Activated gamma-delta T cell treated with anti-CD3 and anti-CD28 coated beads, Interleukin-2, amount 50 U/mL, for 16 hours (primary cell): ENCODE data around the gene KLHL30.

Source experiments
- DNase-seq: peaks from one replicate; pipeline ENCODE4 v3.0.0-alpha.2; 2020; ENCODE audit warnings: low read depth

The KLHL30 gene

DNA sequence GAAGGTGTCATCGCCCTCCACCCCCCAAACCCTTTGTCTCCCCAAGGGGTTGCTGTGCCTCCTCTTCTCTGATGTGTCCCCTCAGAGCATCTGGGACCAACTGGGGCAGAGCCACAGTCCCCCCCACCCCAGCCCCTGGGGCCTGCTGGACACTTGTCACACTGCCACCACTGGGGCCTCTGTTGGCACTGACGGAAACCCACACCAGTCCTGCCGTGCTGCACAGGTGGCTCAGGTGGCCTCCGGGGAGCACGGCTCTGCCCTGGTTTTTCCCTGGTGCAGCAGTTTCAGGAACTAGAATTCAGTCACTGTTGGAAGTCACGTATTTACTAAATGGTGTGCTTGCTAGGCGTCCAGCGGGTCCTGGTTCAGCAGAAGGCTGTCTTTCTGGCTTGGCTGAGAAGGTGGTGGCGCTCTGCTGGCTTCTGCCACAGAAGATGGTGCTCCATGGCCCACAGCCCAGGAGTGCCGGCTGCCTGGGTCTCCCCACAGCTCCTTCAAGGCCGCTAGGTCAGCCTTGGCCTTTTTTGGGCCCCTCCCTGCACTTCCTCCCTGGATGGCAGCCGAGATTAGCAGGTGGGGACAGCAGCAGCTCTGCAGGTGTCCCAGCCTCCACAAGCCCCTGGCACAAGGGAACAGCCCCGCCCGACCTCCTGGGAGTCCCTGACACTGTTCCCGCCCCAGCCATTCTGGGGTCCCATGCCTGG is 18.6 kb upstream of the KLHL30 start:
- DNase-seq = no peak

DNA sequence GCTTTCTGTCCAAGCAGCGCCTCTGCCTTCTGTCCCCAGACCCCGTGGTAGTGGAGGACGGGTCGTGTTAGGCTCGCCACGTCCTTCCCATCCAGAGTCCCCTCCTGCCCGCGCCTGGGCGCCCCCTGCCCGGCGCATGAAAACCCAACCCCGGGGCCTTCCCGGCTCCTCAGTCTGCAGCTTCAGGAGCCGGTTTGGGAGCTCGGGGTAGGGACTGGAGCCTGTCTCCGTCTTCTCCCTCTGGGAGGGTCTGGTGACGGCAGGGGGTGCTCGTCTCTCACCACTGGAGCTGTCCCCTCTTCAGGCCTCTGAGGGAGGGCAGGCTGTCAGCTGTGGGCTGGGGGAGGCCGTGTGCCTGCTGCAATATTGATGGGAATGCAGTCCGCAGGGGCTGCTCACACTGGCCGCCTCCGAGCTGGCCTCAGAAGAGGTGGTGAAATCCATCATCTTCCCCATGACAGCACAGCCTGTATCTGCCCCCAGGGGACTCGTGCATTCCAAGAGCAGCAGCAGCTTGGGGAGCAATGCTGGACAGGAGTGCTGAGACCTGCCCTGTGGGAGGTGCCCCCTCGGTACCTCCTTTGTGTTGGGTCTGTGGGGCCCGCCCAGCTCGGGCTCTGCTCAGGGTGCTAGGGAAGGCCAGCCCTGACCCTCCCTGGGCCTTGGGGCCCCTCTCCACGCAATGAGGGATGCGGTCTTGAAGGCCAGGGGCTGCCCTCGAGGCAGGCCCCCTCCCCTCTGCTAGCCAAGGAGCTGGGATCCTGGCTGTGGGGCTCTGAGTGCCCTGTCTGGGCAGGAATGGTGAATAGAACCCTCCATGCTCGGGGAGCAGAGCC is 17.8 kb upstream of the KLHL30 start:
- no peak for DNase-seq

DNA sequence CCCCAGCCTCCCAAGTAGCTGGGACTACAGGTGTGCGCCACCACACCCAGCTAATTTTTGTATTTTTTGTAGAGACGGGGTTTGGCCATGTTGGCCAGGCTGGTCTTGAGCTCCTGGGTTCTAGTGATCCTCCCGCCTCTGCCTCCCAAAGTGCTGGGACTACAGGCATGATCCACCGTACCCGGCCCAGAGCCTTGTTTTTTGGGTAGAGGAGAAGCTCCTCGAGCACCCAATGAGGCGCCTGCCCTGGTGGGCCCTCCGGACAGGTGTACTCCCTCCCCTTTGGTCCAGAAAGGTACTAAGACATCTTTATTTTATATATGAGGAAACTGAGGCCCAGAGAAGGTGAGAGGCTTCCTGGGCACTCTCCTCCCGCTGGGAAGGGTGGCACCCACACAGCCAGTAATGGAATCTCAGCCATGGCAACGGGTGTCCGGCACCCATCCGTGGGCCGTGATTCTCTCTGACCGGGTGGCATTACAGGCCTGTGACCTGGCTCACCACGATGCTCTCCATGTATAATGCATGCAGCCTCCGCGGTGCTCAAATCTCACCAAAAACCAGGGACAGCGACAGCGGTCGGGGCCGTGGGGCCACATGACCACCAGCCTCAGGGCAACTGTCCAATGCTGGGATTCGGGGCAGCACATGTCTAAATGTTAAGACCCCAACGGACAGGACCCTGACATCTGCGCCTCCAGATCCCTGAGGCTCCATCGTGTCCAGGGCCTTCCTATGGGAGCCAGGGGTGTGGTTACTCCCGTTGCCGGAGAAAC is 16.8 kb upstream of the KLHL30 start:
- DNase-seq = no peak

DNA sequence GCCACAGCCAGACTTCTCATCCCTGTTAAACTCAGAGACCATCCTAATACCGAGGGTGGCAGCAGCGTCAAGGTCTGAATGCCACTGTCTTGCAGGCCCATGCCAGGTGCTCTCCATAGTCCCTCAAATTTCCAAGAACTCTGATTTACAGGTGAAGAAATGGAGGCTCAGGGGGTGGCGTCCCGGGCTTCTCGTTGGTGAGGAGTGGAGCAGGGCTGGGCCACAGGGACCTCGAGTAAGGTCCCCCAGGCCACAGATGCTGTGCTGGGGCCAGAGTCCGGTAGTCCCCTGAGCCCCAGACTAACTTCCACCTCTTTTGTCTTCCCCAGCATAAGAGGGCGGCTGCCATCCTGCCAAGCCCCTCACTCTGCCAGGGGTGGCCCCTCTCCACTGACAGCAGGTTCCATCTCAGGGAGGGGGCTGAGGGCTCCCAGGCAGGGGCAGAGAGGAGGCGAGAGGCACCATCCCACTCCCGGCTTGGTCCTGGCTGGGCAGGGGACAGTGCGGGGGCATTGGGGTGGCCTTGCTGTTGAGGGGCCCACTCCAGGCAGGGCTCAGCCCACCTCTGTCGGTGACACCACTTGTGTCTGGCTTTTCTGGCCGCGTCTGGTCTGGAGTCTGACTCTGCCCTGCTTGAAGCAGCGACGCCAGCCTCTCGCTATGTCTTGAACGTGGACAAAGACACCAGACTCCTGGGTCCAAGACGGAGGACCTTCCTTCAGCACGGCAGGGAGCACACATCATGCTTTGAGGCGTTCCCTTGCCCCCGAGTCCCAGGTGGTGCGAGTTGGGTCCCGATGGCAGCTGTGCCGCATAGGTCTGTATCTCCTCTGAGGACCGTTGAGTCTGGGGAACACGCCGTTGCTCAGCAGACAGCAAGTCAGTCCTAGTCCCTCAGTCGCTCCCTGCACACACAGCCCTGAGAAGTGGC is 15.9 kb upstream of the KLHL30 start:
- no peak for DNase-seq

DNA sequence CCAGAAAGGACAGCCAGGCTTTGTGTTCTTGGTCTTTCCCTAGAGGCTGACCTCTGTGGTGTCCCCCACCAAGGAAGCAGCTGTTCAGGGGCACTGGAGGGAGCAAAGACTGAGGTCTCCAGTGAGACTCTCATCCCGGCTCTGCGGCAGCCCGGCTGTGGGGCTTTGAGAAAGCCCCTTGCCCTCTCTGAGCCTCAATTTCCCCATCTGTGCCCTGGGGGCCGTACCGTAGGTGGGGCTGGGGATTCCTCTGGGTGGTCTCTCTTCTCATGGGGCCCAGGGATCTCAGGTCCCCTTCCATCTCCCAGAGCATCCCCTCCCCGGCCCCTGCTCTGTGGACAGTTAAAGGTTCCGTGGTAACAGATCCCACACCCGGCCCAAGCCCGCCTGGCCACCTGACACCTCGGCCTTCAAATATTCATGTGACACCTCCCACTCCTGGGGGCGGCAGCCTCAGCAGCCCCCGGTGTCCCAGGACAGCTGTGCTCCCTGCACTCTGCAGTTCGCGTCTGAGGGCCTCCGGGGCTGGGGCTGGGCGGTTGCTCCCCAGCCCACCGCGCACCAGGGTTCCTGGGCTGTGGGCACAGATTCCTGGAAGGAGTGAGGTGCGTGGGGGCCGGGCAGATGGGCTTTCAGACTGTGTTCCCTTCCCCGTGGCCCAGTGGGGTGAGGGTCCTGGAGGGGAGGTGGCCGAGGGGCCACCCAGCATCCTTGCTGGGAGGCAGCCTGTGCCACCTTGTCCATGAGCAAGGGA is 15.1 kb upstream of the KLHL30 start:
- DNase-seq = no peak

DNA sequence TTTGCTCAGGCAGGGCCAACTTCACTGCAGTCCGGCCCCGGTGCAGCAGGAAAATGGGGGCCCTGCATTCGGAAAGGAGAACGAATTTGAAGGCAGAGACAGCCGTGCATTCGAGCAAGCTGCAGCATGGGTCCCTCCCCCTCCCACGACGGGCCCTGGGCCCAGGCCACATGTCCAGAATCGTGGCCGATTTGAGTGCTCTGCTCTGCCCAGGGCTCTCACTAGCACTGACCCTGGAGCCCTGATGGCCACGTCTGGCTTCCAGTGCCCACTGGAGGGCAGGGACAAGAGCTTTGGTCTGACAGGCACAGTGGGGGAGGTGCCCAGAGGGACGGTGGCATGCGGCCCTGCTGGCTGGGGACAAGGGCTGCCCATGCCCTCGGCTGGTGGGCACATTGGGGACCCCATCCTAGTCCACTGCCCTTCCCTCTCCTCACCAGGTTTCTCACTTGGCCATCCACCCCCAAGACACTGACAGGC is 14.4 kb upstream of the KLHL30 start:
- no peak for DNase-seq

DNA sequence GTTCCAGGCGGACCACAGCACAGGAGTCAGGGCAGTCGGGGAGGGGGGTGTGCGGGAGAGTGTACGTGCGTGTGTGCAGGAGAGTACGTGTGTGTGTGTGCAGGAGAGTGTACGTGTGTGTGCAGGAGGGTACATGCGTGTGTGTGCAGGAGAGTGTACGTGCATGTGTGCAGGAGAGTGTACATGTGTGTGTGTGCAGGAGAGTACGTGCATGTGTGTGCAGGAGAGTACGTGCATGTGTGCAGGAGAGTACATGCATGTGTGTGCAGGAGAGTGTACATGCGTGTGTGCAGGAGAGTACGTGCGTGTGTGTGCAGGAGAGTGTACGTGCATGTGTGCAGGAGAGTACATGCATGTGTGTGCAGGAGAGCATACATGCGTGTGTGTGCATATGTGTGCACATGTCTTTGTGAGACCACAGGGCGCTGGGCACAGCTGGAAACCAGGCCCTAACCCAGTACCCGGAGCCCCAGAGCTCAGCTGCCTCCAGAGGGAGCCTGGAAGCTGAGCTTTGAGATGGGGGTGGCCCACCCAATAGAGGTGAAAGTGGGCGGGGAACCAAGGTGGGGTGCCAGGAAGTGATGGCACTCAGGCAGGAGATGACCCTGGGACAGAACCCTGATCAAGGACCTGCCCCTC is 13.9 kb upstream of the KLHL30 start:
- DNase-seq = no peak

DNA sequence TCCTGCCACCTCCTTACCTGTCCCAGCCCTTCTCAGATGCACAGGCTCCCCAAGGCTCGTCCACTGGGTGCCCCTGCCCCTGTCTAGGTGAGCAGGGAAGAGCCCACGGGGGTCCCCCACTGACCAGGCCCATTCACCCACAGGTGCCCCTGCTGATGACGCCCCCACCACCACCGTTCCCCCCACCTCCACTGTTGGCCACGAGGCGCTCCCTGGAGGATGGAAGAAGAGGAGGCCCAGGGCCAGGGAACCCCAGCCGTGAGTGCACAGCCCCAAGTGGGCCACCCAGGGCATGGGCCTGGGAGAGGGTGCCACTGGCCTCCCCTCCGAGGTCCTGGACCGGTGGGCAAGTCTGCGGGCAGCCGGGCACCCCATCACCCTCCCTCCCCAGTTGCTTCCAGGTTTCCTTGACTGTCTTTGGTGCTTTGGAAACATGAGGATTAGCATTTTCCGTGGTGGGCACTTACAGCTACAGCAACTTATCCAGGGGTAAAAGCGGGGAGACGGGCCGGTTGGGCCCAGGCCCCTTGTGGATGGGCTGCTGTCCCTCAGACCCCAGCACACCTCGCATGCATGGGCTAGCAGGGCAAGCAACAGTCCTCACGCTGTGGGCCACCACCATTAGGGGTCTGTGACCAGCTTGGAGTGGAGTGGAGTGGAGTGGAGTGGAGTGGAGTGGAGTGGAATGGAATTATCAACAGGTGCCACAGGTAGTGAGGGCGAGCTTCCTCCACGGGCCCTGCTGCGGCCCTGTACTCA is 13.2 kb upstream of the KLHL30 start:
- DNase-seq = no peak

DNA sequence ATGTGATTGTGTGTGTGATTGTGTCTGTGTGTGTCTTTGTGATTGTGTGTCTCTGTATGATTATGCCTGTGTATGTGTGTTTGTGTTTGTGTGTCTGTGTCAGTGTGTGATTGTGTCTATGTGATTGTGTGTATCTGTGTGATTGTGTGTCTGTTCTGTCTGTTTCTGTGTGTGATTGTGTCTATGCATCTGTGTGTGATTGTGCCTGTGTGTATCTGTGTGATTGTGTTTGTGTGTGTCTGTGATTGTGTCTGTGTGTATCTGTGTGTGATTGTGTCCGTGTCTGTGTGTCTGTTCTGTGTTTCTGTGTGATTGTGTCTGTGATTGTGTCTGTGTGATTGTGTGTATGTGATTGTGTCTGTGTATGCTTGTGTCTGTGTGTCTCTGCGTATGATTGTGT is 12.1 kb upstream of the KLHL30 start:
- no peak for DNase-seq

DNA sequence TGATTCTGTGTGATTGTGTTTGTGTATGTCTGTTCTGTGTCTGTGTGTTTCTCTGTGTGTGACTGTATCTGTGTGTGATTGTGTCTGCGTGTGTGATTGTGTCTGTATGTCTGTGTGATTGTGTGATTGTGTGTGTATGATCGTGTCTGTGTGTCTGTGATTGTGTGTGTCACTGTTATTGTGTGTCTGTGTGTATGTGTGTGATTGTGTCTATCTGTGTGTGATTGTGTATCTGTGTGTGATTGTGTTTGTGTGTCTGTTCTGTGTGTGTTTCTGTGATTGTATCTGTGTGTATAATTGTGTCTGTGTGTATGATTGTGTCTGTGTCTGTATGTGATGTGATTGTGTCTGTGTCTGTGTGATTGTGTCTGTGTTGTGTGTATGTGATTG is 11.7 kb upstream of the KLHL30 start:
- no peak for DNase-seq

DNA sequence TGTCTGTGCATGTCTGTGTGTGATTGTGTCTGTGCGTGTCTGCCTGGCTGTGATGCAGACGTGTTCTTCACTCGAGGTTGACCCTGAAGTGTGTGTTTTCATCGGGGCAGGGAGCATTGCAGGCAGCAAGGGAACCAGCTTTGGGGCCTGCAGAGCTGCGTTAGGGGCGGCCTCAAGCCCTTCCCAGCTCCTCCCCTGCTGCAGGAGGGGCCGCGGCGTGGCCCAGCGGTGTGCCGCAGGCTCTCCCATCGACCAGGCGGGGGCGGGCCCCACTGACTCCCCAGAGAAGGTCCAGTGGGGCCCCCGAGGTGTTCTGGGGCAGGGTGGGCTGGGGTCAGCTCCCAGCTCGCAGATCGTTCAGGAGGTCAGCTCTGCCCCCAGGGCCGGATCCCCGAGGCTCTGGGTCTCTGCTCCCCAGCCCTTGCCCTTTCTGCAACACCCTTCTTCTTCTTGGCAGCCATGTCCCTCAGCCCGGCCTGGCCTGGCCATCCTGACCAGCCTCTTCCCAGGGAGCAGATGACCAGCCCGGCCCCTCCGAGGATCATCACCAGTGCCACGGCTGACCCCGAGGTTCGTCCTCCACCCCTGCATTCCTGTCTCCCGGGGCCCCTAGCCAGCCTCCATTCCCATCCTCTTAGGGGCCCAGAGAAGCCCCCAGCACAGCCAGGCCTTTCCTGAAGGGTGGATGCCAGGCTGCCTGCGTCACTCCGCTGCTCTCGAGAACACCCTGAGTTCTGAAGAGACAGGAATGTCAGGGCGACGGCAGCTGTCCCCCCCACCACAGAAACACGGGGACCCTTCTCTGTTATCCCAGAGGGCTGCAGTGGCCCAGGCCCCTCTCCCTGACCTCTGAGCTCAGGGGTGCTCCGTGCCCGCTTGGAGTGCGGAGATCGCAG is 11.1 kb upstream of the KLHL30 start:
- no peak for DNase-seq

DNA sequence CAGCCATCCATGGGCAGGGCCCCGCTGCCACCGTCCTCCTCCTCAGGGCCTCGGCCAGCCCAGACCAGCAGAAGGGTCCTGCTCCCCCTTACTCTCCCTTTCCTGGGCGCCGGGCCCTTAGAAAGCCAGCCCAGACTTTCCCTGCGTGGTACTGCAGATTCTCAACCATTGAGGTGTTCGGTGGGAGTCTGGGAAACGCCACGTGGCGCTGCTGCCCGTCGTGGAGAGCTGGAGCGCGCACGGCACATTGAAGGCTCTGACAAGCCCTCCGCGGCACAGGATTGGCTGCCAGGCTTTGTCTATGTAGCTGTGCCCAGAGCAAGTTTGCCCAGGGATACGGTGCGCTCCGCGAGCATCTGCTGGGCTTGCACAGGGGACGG is 10.4 kb upstream of the KLHL30 start:
- no peak for DNase-seq

DNA sequence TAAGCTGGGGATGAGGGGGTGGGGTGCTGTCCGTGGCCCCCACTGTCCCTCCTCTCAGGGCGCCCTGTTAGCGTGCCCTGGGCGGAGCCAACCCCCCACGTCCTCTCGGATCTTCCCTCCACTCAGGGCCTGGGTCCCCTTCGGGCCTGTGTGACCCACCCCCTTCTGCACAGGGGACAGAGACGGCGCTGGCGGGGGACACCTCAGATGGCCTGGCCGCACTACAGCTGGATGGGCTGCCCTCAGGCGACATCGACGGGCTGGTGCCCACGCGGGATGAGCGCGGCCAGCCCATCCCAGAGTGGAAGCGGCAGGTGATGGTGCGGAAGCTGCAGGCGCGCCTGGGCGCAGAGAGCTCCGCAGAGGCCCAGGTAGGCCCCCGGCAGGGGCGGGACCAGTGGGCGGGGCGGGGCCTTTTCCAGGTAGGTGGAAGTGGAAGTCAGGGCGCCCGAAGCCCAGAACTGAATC is 9.9 kb upstream of the KLHL30 start:
- DNase-seq = no peak

DNA sequence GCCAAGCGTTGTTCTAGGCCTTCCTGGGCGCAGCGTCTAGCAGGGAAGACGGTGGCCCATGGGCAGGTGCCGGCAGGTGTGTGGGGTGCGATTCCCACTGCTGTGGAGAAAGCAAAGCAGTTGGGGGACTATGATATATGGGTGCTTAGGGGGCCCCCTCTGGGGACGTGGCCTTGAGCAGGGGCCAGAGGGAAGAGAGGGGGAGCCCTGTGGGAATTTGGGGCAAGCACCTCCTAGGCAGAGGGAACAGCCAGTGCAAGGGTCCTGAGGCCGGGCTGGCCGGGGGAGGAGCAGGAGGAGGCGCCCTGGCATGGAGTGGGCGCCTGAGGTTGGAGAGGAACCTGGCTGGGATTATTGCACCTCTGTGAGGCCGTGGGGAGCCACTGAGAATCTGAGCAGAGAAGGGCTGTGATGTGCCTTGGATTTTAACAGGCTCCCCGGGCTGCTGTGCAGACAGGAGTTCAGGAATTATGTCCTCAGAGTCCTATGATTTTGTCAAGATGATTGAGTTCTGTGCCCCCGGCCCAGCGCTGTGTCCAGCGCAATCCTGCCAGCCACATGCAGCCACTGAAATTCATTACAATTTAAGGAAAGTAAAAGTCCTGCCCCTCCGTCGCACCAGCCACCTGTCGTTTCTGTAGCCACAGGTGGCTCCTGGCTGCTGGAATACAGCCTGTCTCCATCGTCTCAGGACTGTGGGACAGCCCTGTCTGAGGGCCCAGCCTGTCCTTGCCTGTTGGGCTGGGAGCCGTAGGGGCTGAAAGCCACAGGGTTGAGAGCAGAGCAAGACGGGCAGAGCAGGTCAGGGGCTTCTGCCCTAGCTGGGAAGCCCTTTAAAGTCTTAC is 9.1 kb upstream of the KLHL30 start:
- DNase-seq = no peak

DNA sequence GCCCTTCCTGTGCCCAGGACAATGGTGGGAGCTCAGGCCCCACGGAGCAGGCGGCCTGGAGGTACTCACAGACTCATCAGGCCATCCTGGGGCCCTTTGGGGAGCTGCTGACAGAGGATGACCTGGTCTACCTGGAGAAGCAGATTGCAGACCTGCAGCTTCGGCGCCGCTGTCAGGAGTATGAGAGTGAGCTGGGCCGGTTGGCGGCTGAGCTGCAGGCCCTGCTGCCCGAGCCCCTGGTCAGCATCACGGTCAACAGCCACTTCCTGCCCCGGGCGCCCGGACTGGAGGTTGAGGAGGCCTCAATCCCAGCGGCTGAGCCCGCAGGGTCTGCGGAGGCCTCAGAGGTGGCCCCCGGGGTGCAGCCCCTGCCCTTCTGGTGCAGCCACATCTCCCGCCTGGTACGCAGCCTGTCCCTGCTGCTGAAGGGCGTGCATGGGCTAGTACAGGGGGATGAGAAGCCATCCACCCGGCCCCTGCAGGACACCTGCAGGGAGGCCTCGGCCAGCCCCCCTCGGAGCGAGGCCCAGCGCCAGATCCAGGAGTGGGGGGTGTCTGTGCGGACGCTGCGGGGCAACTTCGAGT is 8.3 kb upstream of the KLHL30 start:
- DNase-seq = no peak

DNA sequence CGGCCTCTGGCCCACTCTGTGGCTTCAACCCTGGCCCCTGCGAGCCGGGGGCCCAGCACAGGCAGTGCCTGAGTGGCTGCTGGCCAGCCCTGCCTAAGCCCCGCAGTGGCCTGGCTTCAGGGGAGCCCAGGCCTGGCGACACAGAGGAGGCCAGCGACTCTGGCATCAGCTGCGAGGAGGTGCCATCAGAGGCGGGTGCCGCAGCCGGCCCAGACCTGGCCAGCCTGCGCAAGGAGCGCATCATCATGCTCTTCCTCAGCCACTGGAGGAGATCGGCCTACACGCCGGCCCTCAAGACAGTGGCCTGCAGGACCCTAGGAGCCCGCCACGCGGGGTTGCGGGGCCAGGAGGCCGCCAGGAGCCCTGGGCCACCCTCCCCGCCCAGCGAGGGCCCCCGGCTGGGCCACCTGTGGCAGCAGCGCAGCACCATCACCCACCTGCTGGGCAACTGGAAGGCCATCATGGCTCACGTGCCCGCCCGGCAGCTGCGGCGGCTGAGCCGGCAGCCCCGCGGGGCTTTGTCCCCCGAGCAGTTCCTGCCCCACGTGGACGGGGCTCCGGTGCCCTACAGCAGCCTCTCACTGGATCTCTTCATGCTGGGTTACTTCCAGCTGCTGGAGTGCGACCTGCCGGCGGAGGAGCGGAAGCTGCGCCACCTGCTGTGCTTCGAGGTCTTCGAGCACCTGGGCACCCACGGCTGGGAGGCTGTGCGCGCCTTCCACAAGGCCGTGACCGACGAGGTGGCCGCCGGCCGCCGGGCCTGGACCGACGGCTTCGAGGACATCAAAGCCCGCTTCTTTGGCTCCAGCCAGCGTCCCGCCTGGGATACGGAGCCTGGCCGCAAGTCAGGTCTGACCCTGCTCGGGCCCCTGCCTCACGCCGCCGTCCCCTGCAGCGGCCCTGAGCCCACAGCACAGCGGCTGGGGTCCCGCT is 7.5 kb upstream of the KLHL30 start:
- no peak for DNase-seq
